Effector CD8-positive, alpha-beta T cell (primary cell): ENCODE measurements around the gene ZNF212.

Source experiments
- DNase-seq: peaks from one replicate; lab custom pipeline; 2025; lab: John Stamatoyannopoulos, UW

ZNF212 gene

GRCh38 chr7:149284850-149285585 lies 45.6 kb downstream of the ZNF212 start:
- DNase-seq = peak; percentile 98

- no peak for DNase-seq
These were observed 46.2 kb downstream of the ZNF212 start for GRCh38 chr7:149285603-149286002.

GRCh38 chr7:149286811-149287400 lies 47.5 kb downstream of the ZNF212 start:
- no peak for DNase-seq

GRCh38 chr7:149287622-149288021 lies 48.2 kb downstream of the ZNF212 start:
- DNase-seq = no peak

- no peak for DNase-seq
These were observed 49.8 kb downstream of the ZNF212 start for GRCh38 chr7:149289262-149289661.

GRCh38 chr7:149289856-149290255 lies 50.4 kb downstream of the ZNF212 start:
- DNase-seq = no peak

- no peak for DNase-seq
These were observed 51.8 kb downstream of the ZNF212 start for GRCh38 chr7:149291036-149291780.

GRCh38 chr7:149291781-149292461 lies 52.5 kb downstream of the ZNF212 start:
- no peak for DNase-seq

- no peak for DNase-seq
These were observed 53.0 kb downstream of the ZNF212 start for GRCh38 chr7:149292462-149292823.

GRCh38 chr7:149293338-149293737 lies 53.9 kb downstream of the ZNF212 start:
- no peak for DNase-seq

- no peak for DNase-seq
These were observed 54.6 kb downstream of the ZNF212 start for GRCh38 chr7:149293946-149294633.

GRCh38 chr7:149294634-149295480 lies 55.4 kb downstream of the ZNF212 start:
- DNase-seq = no peak

- no peak for DNase-seq
These were observed 56.0 kb downstream of the ZNF212 start for GRCh38 chr7:149295481-149295850.

- DNase-seq = no peak
These were observed 56.9 kb downstream of the ZNF212 start for GRCh38 chr7:149296368-149296767.

GRCh38 chr7:149297034-149297755 lies 57.7 kb downstream of the ZNF212 start:
- DNase-seq = no peak

GRCh38 chr7:149300620-149301285 lies 61.3 kb downstream of the ZNF212 start:
- no peak for DNase-seq

GRCh38 chr7:149302222-149302621 lies 62.8 kb downstream of the ZNF212 start:
- DNase-seq = no peak

GRCh38 chr7:149302865-149303264 lies 63.4 kb downstream of the ZNF212 start:
- DNase-seq = no peak

- DNase-seq = no peak
These were observed 64.6 kb downstream of the ZNF212 start for GRCh38 chr7:149304006-149304405.
